NCI-H345 treated with DMSO at 0.1 percent for 48 hours (cell line): ENCODE measurements around the gene FAM221B.

Experiments used
- DNase-seq: peaks from one replicate; lab custom pipeline; 2025; ENCODE audit not compliant: unreplicated experiment; lab: John Stamatoyannopoulos, UW

FAM221B gene

GRCh38 chr9:35792024-35792813 is 36.3 kb downstream of the FAM221B start:
- no peak for DNase-seq

- no peak for DNase-seq
Measured at GRCh38 chr9:35791297-35791921, 37.1 kb downstream of the FAM221B start, which contains the start of gene NPR2. Gene NPR2 (plus strand): TSS chr9:35791591. CDS start chr9:35792409, 818 bp downstream.

GRCh38 chr9:35790385-35791296 is 37.9 kb downstream of the FAM221B start:
- DNase-seq, result peak; percentile 61

- no peak for DNase-seq
Measured at GRCh38 chr9:35790025-35790384, 38.5 kb downstream of the FAM221B start.

GRCh38 chr9:35789541-35789940 is 39.0 kb downstream of the FAM221B start:
- no peak for DNase-seq

- DNase-seq, result no peak
Measured at GRCh38 chr9:35783418-35783817, 45.1 kb downstream of the FAM221B start.

- DNase-seq, result no peak
Measured at GRCh38 chr9:35781066-35781465, 47.5 kb downstream of the FAM221B start.

- no peak for DNase-seq
Measured at GRCh38 chr9:35778496-35778895, 50.0 kb downstream of the FAM221B start.

GRCh38 chr9:35776018-35776417 is 52.5 kb downstream of the FAM221B start:
- peak; percentile 90 for DNase-seq

GRCh38 chr9:35774907-35775635 is 53.5 kb downstream of the FAM221B start:
- DNase-seq, result peak; percentile 26

GRCh38 chr9:35771943-35772342 is 56.6 kb downstream of the FAM221B start:
- no peak for DNase-seq

GRCh38 chr9:35771534-35771933 is 57.0 kb downstream of the FAM221B start:
- peak; percentile 53 for DNase-seq

GRCh38 chr9:35771075-35771433 is 57.5 kb downstream of the FAM221B start:
- no peak for DNase-seq

GRCh38 chr9:35769763-35770162 is 58.8 kb downstream of the FAM221B start:
- no peak for DNase-seq

- no peak for DNase-seq
Measured at GRCh38 chr9:35767458-35767857, 61.1 kb downstream of the FAM221B start.

GRCh38 chr9:35766997-35767396 is 61.5 kb downstream of the FAM221B start:
- DNase-seq, result no peak
